SH-SY5Y (cell line): ENCODE measurements around the gene ZNF775.

Experiments
- GATA2 ChIP-seq: IDR thresholded peaks from 2 replicates; pipeline ENCODE4 v1.6.1; 2011; ENCODE audit warnings: mild to moderate bottlenecking, low read depth, low read length
- GATA3 ChIP-seq: IDR thresholded peaks from 2 replicates; pipeline ENCODE4 v1.6.1; 2011; ENCODE audit warnings: low read depth, mild to moderate bottlenecking, low read length, moderate library complexity

ZNF775 gene

DNA sequence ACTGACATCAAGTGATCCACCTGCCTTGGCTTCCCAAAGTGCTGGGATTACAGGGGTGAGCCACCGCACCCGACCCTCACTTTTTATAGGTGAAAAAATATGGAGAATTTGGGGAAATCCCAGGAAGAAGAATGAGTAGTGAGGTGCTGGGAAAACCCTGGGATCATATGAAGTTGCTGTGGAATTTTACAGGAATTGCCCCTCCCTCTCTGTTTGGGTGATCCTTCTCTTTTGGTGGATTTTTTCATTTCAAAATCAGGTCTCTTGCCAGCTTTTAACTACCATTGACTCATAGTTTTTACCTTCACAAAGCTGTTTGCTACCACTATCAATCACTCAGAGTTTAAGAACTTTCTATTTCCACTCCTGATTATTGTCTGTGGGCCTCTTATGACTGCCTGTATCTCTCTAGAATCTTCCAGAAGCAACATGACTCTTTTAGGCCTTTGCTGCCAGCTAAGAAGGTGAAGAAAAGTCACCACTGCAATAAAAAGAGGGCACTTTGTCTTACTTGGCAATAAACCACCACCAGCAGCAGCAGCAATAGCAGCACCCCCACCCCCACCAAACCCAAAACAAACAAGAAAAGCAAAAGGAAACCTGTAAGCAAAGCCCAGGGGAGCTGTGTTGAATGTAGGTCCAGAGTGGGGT lies 67.3 kb downstream of the ZNF775 start:
- TF ChIP-seq GATA2 (no peak), GATA3 (no peak)
